HepG2 (cell line): ENCODE data around the gene TSC22D1. TPM values are rescaled to one million over a fixed set of nuclear protein-coding genes. Genes with fewer than 3 reads are reported as not detected.

Source experiments
- ATAC-seq: fragments of 200-7000 bp; cut with Tn5 transposase; 3 replicates; pipeline ENCODE4 v1.9.1; 2020; ENCODE audit warnings: mild to moderate bottlenecking, moderate library complexity
- BruUV-seq: library from RNA; stranded (reverse); fragments of 400-500 nt; replicated peaks from 2 replicates; lab custom pipeline; 2021; lab: Mats Ljungman, UMichigan
- CTCF ChIA-PET: fragments of 300-600 bp; formaldehyde crosslinking; extraction: SDS; loops from one replicate; lab custom pipeline; 2021; ENCODE audit warnings: low total read pairs, inconsistent platforms, low intra/inter-chr PET ratio; lab: Yijun Ruan, JAX
- POLR2A ChIA-PET: fragments of 350-600 bp; sonication (Branson Sonifier 250); formaldehyde crosslinking; loops from one replicate; lab custom pipeline; 2020; ENCODE audit warnings: antibody characterized with exemption, inconsistent platforms; lab: Yijun Ruan, JAX
- DNase-seq: peaks from one replicate; pipeline ENCODE4 v3.0.0-alpha.2; 2015; ENCODE audit warnings: low spot score
- FAIRE-seq: peaks from 3 replicates; lab custom pipeline; 2011; peaks lifted over from hg19 to GRCh38; lab: Jason Lieb, UNC
- H2AFZ ChIP-seq: one replicate; pipeline ENCODE4 v1.6.1; 2011; ENCODE audit warnings: low read length, inconsistent platforms
- H3K27ac ChIP-seq: fragments of 300-600 bp; 3 replicates; pipeline ENCODE4 v1.8.0; 2011; ENCODE audit warnings: mixed run types, mild to moderate bottlenecking, mixed read lengths, low read length, inconsistent platforms; ENCODE audit not compliant: insufficient read depth; ENCODE audit errors: extremely low read length
- H3K27me3 ChIP-seq, 2 experiments: fragments of 200-600 bp in 1 of 2; 2 replicates in 1 of 2; 3 replicates in 1 of 2; pipeline versions ENCODE4 v1.6.0 to v1.8.0; 2011; ENCODE audit warnings: low read length in 2 of 2, mild to moderate bottlenecking in 2 of 2, moderate library complexity in 2 of 2, inconsistent platforms in 1 of 2; ENCODE audit not compliant: insufficient read depth in 2 of 2, control insufficient read depth in 1 of 2
- H3K36me3 ChIP-seq, 2 experiments: fragments of 200-600 bp in 1 of 2; replicated peaks in 1 of 2; 2 replicates in 1 of 2; 3 replicates in 1 of 2; pipeline versions ENCODE4 v1.5.1 to v1.8.0; 2011; ENCODE audit warnings: low read length in 2 of 2, inconsistent platforms in 1 of 2; ENCODE audit not compliant: insufficient read depth in 2 of 2, control insufficient read depth in 1 of 2
- H3K4me1 ChIP-seq: 2 replicates; pipeline ENCODE4 v1.5.1; 2012; ENCODE audit warnings: low read length, inconsistent platforms; ENCODE audit not compliant: insufficient read depth
- H3K4me2 ChIP-seq: 2 replicates; pipeline ENCODE4 v1.6.0; 2011; ENCODE audit warnings: low read depth, low read length, inconsistent platforms
- H3K4me3 ChIP-seq, 3 experiments: fragments of 200-600 bp in 1 of 3; sonication (generic), shearing (Covaris generic) in 1 of 3; replicated peaks in 1 of 3; 2 replicates each; pipeline ENCODE4 v1.5.1; 2011 to 2016; ENCODE audit warnings: low read length in 3 of 3, inconsistent platforms in 2 of 3, low read depth in 2 of 3, mild to moderate bottlenecking in 2 of 3, control low read depth in 1 of 3, mixed read lengths in 1 of 3; ENCODE audit not compliant: insufficient read depth in 1 of 3
- H3K79me2 ChIP-seq: one replicate; pipeline ENCODE4 v1.6.1; 2011; ENCODE audit warnings: low read length, inconsistent platforms; ENCODE audit not compliant: insufficient read depth
- H3K9ac ChIP-seq: 2 replicates; pipeline ENCODE4 v1.6.0; 2011; ENCODE audit warnings: mild to moderate bottlenecking, low read depth, low read length, inconsistent platforms; ENCODE audit not compliant: insufficient read depth
- H3K9me3 ChIP-seq: 2 replicates; pipeline ENCODE4 v1.5.1; 2012; ENCODE audit warnings: mild to moderate bottlenecking, low read length
- H4K20me1 ChIP-seq: 2 replicates; pipeline ENCODE4 v1.6.0; 2011; ENCODE audit warnings: inconsistent platforms, mild to moderate bottlenecking, low read length, moderate library complexity; ENCODE audit not compliant: insufficient read depth
- ATAD3A ChIP-seq: sonication (generic); formaldehyde crosslinking; IDR thresholded peaks from 2 replicates; pipeline ENCODE4 v1.4.0; 2020; ENCODE audit warnings: missing genetic modification reagents
- ATF3 ChIP-seq: sonication (generic); formaldehyde crosslinking; IDR thresholded peaks from 2 replicates; pipeline ENCODE4 v1.4.0; 2020; ENCODE audit warnings: missing genetic modification reagents
- HMG20A ChIP-seq: IDR thresholded peaks from 2 replicates; pipeline ENCODE4 v1.6.1; 2016; ENCODE audit warnings: borderline replicate concordance
- KDM6A ChIP-seq: IDR thresholded peaks from 2 replicates; pipeline ENCODE4 v1.6.1; 2016; ENCODE audit warnings: low read depth
- RXRA ChIP-seq: sonication (generic); formaldehyde crosslinking; IDR thresholded peaks from 2 replicates; pipeline ENCODE4 v1.5.1; 2020; ENCODE audit warnings: missing genetic modification reagents
- SATB2 ChIP-seq: sonication (generic); formaldehyde crosslinking; IDR thresholded peaks from 2 replicates; pipeline ENCODE4 v1.5.0; 2020; ENCODE audit warnings: missing genetic modification reagents
- SMYD3 ChIP-seq: sonication (generic); formaldehyde crosslinking; IDR thresholded peaks from 2 replicates; pipeline ENCODE4 v1.8.1; 2023; ENCODE audit warnings: mild to moderate bottlenecking, missing genetic modification reagents
- SPEN ChIP-seq: sonication (generic); formaldehyde crosslinking; IDR thresholded peaks from 2 replicates; pipeline ENCODE4 v1.5.1; 2020; ENCODE audit warnings: low read depth, mild to moderate bottlenecking, missing genetic modification reagents
- TCF7 ChIP-seq: sonication (generic); IDR thresholded peaks from 2 replicates; pipeline ENCODE4 v1.6.1; 2016; ENCODE audit warnings: antibody characterized with exemption, low read depth
- THAP11 ChIP-seq: IDR thresholded peaks from 2 replicates; pipeline ENCODE4 v1.6.1; 2016; ENCODE audit warnings: missing biosample characterization, missing genetic modification reagents
- ZKSCAN1 ChIP-seq: fragments of 150-350 bp; IDR thresholded peaks from 2 replicates; pipeline ENCODE4 v1.6.1; 2014; ENCODE audit warnings: low read length
- ZNF143 ChIP-seq: sonication (generic); formaldehyde crosslinking; IDR thresholded peaks from 2 replicates; pipeline ENCODE4 v1.4.0; 2020; ENCODE audit warnings: missing genetic modification reagents
- ZNF280D ChIP-seq: sonication (generic); formaldehyde crosslinking; IDR thresholded peaks from 2 replicates; pipeline ENCODE4 v1.5.1; 2020; ENCODE audit warnings: mild to moderate bottlenecking, missing genetic modification reagents
- ZNF776 ChIP-seq: sonication (generic); formaldehyde crosslinking; IDR thresholded peaks from 2 replicates; pipeline ENCODE4 v1.4.0; 2020; ENCODE audit warnings: mild to moderate bottlenecking, missing genetic modification reagents
- ZNF878 ChIP-seq: sonication (generic); formaldehyde crosslinking; IDR thresholded peaks from 2 replicates; pipeline ENCODE4 v1.8.1; 2023; ENCODE audit warnings: mild to moderate bottlenecking, missing genetic modification reagents, moderate library complexity
- WGBS: methylation state at CpG from one replicate; pipeline ENCODE4 v1.1.6; 2017; ENCODE audit warnings: low lambda C conversion rate; 5-methylcytosine and 5-hydroxymethylcytosine counted together
- in situ Hi-C: cut with HindIII; loops from 2 replicates; pipeline ENCODE4 v1.10.0; 2017; ENCODE audit warnings: low pct_unique_long_range_greater_than_20kb; ENCODE audit not compliant: extremely low pct_ligation_motif_present
- intact Hi-C: fragments of 100-400 bp; cut with micrococcal nuclease; formaldehyde crosslinking; loops from one replicate; pipeline ENCODE4 v1.10.0; 2022; ENCODE audit not compliant: unreplicated experiment
- polyA plus RNA-seq, 8 experiments: library from polyadenylated mRNA; depleted of rRNA in 3 of 8; stranded (reverse) in 7 of 8; unstranded in 1 of 8; fragments of >200 nt; fragmentation: Illumina TruSeq in 4 of 8; extraction: Trizol in 4 of 8; gene quantifications; 2 replicates each; pipeline versions ENCODE4 v1.2.1 to v1.2.3, GENCODE V29; 2011 to 2016; ENCODE audit warnings: low read depth in 4 of 8, missing spikeins in 1 of 8, mixed read lengths in 1 of 8; ENCODE audit not compliant: insufficient read depth in 1 of 8
- total RNA-seq, 5 experiments: library from RNA; depleted of rRNA; stranded (reverse); fragments of >200 nt; fragmentation: Illumina TruSeq; extraction: Trizol; gene quantifications; 2 replicates each; pipeline ENCODE4 v1.2.3, GENCODE V29; 2016; ENCODE audit warnings: low read depth in 1 of 5

Gene TSC22D1
- total and polyA plus RNA-seq, 2 of the 13 experiments (the other 11 are each of a cell fraction or from before 2014, with no cell fraction given) = 18.4 to 35.7 TPM

GRCh38 chr13:44609137-44609536, 33.0 kb upstream of the TSC22D1 start:
- Histone ChIP-seq H3K9me3 (no peaks in the 10 kb centered on the region), H3K27me3 (no peaks in the 10 kb centered on the region), H3K4me3 (no peak overlapping the region), H3K36me3 (no peaks in the 10 kb centered on the region), H3K4me1 (no peaks in the 10 kb centered on the region), H2AFZ (no peak overlapping the region), H3K79me2 (no peaks in the 10 kb centered on the region), H3K9ac (no peak overlapping the region), H3K27ac (no peak overlapping the region), H3K4me2 (no peak overlapping the region), H4K20me1 (no peaks in the 10 kb centered on the region)
- in situ Hi-C loops (no loop called here), intact Hi-C loops (no loop called here)
- POLR2A ChIA-PET = no interaction called here
- FAIRE-seq (no peak), ATAC-seq (no peak), DNase-seq (no peak)
- TF ChIP-seq SPEN = no peak
- peak; percentile 56 for TF ChIP-seq ZNF143 (CRISPR knock-in tag)
- peak; percentile 81 for TF ChIP-seq THAP11 (CRISPR knock-in tag)
- BruUV-seq = no TSS peak
- CTCF ChIA-PET = no interaction called here
- whole genome bisulfite sequencing = 62% methylated on average over 2 of the region's 2 CpGs

GRCh38 chr13:44605721-44606120, 29.6 kb upstream of the TSC22D1 start:
- H3K9ac ChIP-seq = no peak overlapping the region
- no TSS peak for BruUV-seq
- in situ Hi-C loops (no loop called here), intact Hi-C loops (no loop called here)
- no peaks in the 10 kb centered on the region for H3K27me3 ChIP-seq
- DNase-seq = no peak
- no peaks in the 10 kb centered on the region for H4K20me1 ChIP-seq
- H3K79me2 ChIP-seq = no peaks in the 10 kb centered on the region
- H3K9me3 ChIP-seq = no peaks in the 10 kb centered on the region
- ChIA-PET POLR2A (no interaction called here), CTCF (no interaction called here)
- TF ChIP-seq ATAD3A (CRISPR knock-in tag) (no peak), ZKSCAN1 (no peak), ZNF878 (CRISPR knock-in tag) (no peak), KDM6A (CRISPR knock-in tag) (no peak), SATB2 (CRISPR knock-in tag) (no peak), TCF7 (no peak), ATF3 (no peak), ZNF280D (CRISPR knock-in tag) (no peak), SMYD3 (CRISPR knock-in tag) (no peak), ZNF776 (CRISPR knock-in tag) (no peak), RXRA (no peak), HMG20A (CRISPR knock-in tag) (no peak)
- no peak for ATAC-seq
- H3K4me2 ChIP-seq = no peak overlapping the region
- H3K36me3 ChIP-seq = no peaks in the 10 kb centered on the region
- WGBS = 4% methylated on average over 6 of the region's 6 CpGs
- no peak for FAIRE-seq
- no peaks in the 10 kb centered on the region for H3K4me1 ChIP-seq
- no peak overlapping the region for H2AFZ ChIP-seq
- H3K27ac ChIP-seq = no peak overlapping the region
- no peak overlapping the region for H3K4me3 ChIP-seq
